ENCODE measurements around the gene INPP5A. TPM values are rescaled to one million over a fixed set of nuclear protein-coding genes. Genes with fewer than 3 reads are reported as not detected.

The INPP5A gene
- total RNA-seq, 1 experiment from 2014 or later = 16.6 TPM

GRCh38 chr10:132832186-132832969 lies 294.8 kb downstream of the INPP5A start:
- Mint-ChIP-seq H3K4me3 (ENCODE audit: low read depth, unreplicated experiment) (no peak overlapping the region), H3K27me3 (ENCODE audit: unreplicated experiment) (peaks cover 52% of the 10 kb centered on the region)

More at GRCh38 chr10:132832186-132832969, 294.8 kb downstream of the INPP5A start:
- intact Hi-C loops (cut with micrococcal nuclease; ENCODE audit: unreplicated experiment) = no loop called here
- CTCF ChIA-PET = no interaction called here
- H3K36me3 Mint-ChIP-seq (ENCODE audit: insufficient read depth, unreplicated experiment) = no peaks in the 10 kb centered on the region
- no peak for TF ChIP-seq CTCF (IDR thresholded peaks at IDR 0.05; ENCODE audit: unreplicated experiment)
- H3K27ac Mint-ChIP-seq (ENCODE audit: unreplicated experiment) = no peak overlapping the region
- no peaks in the 10 kb centered on the region for H3K4me1 Mint-ChIP-seq (ENCODE audit: low read depth, unreplicated experiment)
- BruUV-seq (replicated peaks) = no TSS peak
- no peak for DNase-seq
- peaks cover 5% of the 10 kb centered on the region for H3K9me3 Mint-ChIP-seq (ENCODE audit: low read depth, unreplicated experiment)

Other genes starting within 250 kb of the INPP5A start
- 13.5 and 16.0 TPM in 2 replicates for gene STK32C, start 229.8 kb upstream of the INPP5A start, total RNA-seq (2022)
- 4.6 and 5.0 TPM in 2 replicates for gene LRRC27, start 205.6 kb upstream of the INPP5A start, total RNA-seq (2022)
- 12.9 and 15.8 TPM in 2 replicates for gene PWWP2B, start 140.6 kb upstream of the INPP5A start, total RNA-seq (2022)
- not detected in 2 replicates for gene NKX6-2, start 248.4 kb downstream of the INPP5A start, total RNA-seq (2022)

All from Calu3 (cell line).